GM21825 (cell line): ENCODE data around the gene NR5A1.

Source experiments
- ATAC-seq: cut with Tn5 transposase; IDR thresholded peaks from one replicate; pipeline ENCODE4 v1.9.1; 2021; ENCODE audit warnings: mild to moderate bottlenecking, moderate library complexity; ENCODE audit not compliant: unreplicated experiment

NR5A1 gene

DNA sequence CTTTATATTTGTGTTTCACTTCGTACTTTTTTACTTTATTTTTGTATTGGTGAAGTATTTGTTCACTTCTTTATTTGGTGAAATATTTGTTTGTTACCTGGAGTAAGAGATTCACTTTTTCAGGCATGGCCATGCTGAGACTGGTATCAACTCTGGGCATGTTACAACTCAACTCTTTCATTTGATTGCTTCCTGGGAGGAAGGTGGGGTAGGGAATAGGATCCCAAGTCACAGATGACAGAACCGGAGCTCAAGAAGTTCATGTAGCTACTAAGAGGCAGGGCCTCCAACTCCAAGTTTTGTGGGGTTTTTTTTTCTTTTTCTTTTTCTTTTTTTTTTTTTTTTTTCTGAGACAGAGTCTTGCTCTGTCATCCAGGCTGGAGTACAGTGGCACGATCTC, 63.0 kb downstream of the NR5A1 start:
- no peak for ATAC-seq

GRCh38 chr9:124443625-124444024, 63.6 kb downstream of the NR5A1 start:
- ATAC-seq, result no peak

- ATAC-seq, result no peak
Observed at GRCh38 chr9:124442826-124443225, 64.4 kb downstream of the NR5A1 start.

GRCh38 chr9:124442379-124442778, 64.8 kb downstream of the NR5A1 start:
- ATAC-seq, result no peak

GRCh38 chr9:124441291-124441690, 65.9 kb downstream of the NR5A1 start:
- no peak for ATAC-seq

DNA sequence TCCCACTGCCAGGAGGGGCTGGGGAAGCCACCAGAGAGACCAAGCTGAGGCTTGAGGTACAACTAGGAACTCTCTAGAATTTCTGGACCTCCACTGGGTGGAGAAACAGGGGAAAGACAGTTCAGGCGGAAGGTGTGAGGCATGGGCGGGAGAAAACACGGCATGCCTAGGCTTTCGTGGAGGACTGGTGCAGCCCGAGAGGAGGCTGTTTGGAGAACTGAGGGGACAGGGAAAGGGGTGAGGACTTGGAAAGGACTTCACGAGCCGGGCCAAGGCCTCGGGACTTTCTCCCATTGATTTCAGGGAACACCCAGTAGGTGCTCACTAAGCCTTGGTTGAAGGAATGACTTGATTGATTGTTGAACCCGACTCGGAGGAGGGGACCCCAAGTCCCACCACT, 66.4 kb downstream of the NR5A1 start:
- no peak for ATAC-seq

- ATAC-seq, result no peak
Observed at GRCh38 chr9:124439686-124440243, 67.4 kb downstream of the NR5A1 start.

DNA sequence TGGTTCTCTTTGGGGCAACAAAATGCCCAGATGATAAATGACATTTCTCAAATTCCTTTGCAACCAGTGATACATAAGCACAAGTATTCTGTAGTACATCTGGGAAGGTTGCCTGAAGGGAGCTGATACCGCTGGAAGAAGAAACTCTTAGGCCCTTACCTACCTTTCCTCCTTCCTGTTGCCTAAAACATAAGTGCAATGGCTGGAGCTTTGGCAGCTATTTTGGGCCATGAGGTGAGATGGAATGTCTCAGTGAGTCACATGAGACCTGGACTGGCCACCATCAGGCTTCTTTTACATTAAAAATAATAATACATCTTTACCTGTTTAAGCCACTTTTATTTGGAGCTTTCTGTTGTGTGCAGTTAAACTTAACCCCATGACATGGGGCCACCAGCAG, 68.1 kb downstream of the NR5A1 start:
- no peak for ATAC-seq

GRCh38 chr9:124438091-124438490, 69.1 kb downstream of the NR5A1 start:
- no peak for ATAC-seq

DNA sequence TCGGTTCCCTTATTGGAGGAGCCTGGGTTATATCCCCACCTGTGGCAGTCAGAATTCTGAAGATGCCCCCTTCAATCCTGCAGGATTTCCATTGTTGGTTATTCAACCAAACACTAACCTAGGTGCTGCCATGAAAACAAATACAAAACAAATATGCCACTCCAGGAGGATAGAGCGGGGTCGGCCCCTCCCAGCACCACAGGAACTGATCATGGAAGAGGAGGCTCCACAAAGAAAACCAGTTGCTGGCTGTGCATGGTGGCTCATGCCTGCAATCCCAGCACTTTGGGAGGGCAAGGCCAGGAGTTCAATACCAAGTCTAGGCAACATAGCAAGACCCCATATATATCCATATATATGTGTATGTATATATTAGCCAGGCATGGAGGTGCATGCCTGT, 70.1 kb downstream of the NR5A1 start:
- no peak for ATAC-seq

- ATAC-seq, result no peak
Observed at GRCh38 chr9:124436320-124436719, 70.9 kb downstream of the NR5A1 start.
